NCI-H82 treated with DMSO at 0.1 percent for 48 hours (cell line): ENCODE data around the gene KLRD1.
"Not testable (repeated sequence)": the region's sequence is repeated elsewhere in the genome, so short reads cannot be mapped to it uniquely, and the experiment has no call there.

Experiments used
- DNase-seq: peaks from one replicate; lab custom pipeline; 2025; ENCODE audit not compliant: unreplicated experiment; lab: John Stamatoyannopoulos, UW

Gene KLRD1

DNA sequence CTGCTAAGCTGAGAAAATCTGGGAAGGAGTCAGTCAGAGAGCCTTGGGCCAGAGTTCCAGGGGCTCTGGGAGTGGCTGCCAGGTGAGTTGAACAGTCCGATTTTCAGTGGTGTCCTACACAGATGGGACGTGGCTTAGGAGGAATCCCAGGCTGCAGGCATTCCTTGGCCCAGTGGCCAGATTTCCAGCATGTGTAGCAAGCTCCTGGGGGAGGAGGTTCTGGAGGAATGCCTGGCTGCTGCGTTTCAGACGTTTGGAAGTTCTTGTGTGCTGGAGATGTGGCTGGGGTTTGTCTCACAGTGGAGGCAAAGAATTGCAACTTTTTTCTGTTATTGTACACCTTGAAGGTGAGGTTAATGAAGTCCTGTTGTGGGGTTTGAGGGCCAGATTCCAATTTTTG lies 28.5 kb downstream of the KLRD1 start:
- not testable (repeated sequence) for DNase-seq

DNA sequence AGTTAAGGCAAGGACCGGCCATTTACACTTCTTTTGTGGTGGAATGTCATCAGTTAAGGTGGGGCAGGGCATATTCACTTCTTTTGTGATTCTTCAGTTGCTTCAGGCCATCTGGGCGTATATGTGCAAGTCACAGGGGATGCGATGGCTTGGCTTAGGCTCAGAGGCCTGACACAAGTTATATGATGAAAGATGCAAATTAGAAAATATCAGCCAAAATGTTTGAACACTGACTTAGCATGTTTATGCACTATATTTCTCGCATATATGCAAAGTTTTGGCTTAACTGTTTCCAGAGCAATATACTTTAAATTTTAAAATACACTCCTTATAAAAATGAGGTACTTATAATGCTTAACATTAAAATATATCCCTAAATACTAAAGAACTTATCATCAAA lies 30.8 kb downstream of the KLRD1 start:
- DNase-seq = not testable (repeated sequence)

DNA sequence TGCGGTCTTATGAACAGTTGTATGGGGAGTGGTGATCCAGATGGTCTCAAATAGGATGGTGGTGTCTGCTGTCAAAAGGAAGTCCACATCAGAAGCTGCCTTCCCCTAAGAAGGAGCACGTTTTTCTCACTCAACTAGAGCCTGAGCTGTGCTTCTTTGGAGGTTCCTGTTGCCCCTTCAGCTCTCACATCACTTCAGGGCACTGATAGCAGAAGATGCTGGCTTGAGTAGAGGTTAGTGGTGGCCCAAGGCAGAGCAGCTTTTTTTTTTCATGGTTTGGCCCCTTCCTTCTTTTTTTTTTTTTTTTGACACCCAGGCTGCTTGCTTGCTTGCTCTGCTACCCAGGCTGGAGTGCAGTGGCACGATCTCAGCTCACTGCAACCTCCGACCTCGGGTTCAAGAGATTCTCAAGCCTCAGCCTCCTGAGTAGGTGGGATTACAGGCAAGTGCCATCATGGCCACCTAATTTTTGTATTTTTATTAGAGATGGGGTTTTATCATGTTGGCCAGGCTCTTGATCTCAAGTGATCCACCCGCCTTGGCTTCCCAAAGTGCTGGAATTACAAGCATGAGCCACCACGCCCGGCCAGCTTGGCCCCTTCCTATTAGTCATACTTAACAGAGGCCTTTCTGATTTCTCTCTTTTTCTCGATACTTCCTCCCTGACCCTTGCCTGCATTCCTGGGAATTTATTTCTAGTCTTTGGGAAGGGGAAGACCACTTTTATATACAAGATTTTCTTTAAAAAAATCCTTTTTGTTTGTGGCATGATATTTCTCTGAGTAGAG lies 31.6 kb downstream of the KLRD1 start:
- DNase-seq = no peak

DNA sequence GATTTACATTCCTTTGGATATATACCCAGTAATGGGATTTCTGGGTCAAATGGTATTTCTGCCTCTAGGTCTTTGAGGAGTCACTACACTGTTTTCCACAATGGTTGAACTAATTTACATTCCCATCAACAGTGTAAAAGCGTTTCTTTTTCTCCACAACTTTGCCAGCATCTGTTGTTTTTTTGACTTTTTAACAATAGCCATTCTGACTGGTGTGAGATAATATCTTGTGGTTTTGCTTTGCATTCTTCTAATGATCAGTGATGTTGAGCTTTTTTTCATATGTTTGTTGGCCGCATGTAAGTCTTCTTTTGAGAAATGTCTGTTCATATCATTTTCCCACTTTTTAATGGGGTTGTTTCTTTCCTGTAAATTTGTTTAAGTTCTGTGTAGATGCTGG lies 33.3 kb downstream of the KLRD1 start:
- not testable (repeated sequence) for DNase-seq

DNA sequence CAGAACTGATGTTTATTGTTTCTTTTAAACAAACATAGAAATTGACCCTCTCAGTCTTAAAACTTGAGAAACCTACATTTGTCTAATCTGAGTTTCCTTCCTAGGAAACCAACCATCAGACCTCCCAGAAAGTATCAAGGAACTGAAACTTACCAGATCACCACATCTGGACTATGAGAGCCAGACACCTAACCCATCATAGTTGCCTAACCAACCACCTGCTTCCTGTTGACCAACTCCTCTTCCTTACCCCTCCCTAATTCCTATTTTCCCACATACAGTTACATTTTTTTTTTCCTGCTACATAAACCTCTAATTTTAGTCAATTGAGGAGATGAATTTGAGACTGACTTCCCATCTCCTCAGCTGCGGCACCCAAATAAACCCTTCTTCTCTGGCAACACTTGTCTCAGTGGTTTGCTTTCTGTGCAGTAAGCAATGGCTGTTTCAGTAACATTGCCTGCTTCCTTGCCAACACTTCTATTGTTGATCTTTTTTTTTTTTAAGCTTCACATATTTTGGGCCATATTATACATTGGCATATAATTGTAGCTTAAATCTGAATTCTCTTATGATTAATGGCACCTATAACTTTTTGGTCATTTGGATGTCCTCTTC lies 34.3 kb downstream of the KLRD1 start:
- no peak for DNase-seq

DNA sequence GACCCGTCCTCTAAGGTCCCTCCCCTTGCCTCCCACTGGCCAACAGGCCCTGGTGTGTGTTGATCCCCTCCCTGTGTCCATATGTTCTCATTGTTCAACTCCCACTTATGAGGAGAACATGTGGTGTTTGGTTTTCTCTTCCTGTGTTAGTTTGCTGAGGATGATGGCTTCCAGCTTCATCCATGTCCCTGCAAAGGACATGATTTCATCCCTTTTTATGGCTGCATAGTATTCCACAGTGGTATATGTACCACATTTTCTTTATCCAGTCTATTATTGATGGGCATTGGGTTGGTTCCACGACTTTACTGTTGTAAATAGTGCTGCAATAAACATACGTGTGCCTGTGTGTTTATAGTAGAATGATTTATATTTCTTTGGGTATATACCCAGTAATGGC lies 43.8 kb downstream of the KLRD1 start:
- not testable (repeated sequence) for DNase-seq

DNA sequence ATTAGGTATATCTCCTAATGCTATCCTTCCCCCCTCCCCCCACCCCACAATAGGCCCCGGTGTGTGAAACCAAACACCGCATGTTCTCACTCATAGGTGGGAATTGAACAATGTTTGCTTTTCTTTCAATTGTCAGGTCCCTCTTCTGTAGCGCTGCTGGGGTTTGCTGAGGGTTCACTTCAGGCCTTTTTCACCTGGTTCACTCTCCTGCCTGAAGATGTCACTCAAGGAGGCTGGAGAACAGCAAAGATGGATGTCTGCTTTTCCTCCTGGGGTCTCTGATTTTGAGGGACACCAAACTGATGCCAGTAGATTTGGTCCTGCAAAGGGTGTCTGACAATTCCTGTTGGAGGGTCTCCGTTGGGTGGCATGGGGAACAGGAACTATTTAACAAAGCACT lies 46.4 kb downstream of the KLRD1 start:
- DNase-seq = no peak

DNA sequence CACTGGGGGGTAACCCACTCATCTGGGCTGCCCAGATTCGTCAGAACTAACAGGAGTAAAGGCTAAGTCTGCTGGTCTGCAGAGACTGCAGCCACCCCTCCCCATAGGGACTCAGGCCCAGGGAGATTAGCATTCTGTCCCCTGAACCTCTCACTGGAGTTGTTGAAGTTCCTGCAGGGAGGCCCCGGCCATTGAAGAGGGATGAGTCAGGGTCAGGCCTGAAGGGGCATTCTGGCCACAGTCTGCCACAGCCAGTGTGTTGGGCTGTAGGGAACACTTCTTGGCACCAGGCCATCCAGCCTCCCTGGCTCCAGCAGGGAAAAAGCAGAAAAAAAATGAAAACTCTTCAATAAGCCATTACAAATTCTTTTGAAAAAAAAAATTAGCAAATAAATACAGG lies 46.8 kb downstream of the KLRD1 start:
- DNase-seq = no peak

DNA sequence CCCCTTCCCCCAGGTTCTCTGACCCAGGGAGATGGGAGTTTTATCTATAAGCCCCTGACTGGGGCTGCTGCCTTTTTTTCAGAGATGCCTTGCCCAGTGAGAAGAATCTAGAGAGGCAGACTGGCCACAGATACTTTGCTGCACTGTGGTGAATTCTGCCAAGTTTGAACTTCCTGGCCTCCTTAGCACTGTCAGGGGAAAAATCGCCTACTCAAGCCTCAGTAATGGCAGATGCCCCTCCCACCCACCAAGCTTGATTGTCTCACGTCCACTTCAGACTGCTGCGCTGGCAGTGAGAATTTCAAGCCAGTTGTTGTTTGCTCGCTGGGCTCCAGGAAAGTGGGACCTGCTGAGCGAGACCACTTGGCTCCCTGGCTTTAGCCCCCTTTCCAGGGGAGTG lies 50.5 kb downstream of the KLRD1 start:
- DNase-seq = no peak

DNA sequence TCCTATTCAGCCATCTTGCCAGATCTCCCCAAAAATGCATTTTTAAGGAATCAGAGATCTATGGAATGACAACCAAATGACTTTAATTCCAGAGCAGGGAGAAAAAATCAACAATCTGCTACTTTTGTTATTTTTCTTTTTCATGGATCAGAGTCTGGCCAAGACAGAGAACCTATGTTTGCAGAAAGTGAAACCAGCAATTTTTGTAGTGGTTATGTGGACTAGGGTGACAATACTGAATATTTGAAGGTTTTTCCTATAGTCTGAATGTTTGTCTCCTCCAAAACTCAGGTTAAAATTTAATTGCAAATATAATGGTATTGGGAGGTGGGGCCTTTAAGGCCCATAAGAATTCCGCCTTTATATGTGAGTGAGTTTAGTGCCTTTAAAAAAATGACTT lies 51.3 kb downstream of the KLRD1 start:
- no peak for DNase-seq

DNA sequence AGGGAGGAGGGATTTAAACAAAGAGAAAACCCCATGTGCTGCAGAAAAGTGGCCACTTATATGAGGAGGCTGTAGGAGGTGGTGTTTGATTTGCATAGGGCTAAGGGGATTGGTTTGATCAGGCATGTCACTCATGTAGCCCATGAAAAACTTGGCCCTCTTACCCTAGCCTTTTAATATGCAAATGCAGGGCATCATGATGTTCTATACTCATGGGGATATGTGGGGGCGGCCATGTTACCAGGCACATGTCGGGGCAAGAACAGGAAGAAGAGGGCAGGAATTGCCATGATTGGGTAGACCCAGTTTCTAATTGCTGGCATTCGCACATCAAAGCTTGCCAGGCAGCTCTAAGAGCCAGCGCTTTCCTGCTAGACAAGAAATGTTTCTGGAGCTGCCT lies 53.4 kb downstream of the KLRD1 start:
- DNase-seq = no peak

DNA sequence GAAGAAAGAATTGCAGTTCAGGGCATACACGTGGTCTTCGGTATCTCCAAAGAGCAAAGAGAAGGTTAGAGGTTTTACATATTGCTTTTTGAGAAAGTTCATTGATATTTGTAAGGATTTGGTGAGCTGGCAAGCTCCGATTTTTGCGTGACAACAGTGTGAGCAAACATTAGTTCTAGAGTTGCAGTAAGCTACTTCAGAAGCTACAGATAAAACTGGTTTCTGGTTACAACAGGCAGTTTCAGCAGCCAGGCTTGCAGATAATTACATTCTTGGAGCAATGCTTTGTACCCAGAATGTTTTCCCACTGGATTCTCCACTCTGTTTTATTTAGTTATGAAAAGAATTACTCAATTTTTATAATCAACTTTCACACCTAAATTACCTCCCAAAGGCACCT lies 54.0 kb downstream of the KLRD1 start:
- no peak for DNase-seq

DNA sequence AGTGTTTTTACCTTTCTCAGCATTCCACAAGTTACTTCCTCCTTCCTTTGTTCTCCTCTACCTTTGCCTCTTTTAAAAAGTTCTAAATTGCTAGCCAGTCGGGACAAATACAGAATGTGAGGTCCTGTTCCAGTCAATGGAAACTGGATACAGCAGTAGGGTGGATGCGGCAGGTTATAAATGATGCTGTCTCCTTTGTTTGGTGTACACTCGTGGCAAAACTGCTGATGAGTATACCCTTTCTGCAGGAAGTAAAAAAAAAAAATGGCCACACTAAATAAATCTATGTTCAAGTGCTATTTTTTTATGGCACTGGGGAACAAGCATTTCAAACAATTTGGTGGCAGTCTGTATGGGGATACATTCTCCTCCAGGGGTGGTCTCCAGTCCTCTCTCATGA lies 54.7 kb downstream of the KLRD1 start:
- DNase-seq = no peak

DNA sequence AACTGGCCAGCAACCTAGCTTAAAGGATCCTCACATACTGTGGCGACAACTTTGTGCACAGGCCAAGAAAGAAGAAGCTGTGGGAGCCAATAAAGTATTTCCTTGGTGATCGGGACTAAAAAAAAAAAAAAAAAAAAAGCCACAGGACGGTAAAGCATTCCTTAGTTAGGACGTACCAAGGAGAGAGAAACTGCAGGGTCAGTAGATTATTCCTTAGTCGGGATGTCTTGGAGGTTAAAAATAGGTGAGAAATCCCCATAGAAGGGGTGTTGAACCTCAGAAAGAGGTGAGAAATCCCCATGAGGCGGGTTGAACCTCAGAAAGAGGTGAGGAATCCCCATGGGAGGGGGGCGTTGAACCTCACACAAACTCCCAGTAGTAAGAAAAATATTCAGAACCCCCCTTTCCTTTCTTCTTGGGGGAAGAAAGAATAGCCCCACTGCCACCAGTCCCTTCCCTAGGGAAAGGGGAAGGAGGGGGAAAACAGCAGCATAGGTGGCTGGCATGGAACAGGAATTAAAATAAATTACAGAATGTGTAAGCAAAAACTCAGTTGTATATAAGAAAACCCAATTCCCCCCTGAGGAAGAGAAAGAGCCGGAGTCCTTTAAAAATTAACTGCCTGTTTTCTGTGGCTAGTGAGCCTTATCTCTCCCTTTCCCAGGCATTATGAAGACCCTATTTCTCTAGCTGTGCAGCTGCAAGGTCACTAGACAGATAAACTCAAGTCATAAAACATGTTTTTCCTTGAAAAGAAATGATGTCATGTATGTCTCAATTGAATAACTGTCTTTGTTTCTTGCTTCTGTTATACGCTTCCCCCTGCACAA lies 55.4 kb downstream of the KLRD1 start:
- DNase-seq = no peak

DNA sequence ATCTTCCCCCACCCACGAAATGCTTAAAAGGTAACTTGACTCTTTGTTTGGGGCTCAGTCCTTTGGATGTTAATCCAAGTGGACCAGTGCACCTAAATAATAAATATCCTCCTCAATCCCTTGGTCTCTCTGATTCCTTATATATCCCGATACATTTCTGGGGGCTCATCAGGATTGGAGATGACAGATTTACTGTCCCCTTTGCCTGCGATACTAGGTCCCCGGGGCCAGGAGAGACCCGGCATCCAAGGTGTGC lies 55.9 kb downstream of the KLRD1 start:
- DNase-seq = no peak

DNA sequence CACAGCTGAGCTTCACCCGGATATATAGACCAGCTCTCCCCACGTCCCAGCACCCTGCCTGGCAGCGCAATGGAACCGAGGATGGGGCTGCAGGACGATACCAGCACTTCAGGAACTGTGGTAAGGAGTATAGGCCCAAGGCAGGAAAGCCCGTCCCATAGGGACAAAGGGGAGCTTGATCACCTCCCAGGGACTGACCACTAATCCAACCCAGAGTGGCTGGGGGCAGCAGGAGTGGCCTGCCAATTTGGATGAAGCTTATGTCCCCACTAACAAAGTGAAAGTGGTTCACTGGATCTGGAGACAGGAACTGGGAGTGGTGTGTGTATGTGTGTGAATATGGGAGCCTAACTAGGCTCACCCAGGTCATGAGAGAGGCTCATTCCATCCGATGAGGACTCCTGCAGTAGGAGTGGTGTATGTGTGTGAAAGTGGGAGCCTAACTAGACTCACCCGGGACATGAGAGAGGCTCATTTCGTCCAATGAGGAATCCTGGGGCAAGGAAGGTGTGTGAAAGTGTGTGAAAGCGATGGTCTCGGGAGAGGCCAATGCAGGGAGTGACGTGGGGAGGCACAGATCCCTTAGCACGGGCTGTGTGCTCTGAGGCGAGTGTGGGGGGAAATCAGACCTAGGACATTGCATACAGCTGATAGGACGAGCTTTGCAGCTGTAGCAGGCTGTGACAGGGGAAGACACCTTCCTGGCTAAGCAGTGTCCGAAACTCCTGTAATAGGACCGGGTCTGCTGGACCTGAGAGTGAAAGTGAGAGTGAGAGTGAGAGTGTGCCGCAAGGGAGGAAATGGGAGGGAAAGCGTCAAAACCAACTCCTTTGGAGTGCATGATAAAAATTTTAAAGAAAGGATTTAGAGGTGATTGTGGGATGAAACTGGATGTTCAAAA lies 56.5 kb downstream of the KLRD1 start:
- no peak for DNase-seq

DNA sequence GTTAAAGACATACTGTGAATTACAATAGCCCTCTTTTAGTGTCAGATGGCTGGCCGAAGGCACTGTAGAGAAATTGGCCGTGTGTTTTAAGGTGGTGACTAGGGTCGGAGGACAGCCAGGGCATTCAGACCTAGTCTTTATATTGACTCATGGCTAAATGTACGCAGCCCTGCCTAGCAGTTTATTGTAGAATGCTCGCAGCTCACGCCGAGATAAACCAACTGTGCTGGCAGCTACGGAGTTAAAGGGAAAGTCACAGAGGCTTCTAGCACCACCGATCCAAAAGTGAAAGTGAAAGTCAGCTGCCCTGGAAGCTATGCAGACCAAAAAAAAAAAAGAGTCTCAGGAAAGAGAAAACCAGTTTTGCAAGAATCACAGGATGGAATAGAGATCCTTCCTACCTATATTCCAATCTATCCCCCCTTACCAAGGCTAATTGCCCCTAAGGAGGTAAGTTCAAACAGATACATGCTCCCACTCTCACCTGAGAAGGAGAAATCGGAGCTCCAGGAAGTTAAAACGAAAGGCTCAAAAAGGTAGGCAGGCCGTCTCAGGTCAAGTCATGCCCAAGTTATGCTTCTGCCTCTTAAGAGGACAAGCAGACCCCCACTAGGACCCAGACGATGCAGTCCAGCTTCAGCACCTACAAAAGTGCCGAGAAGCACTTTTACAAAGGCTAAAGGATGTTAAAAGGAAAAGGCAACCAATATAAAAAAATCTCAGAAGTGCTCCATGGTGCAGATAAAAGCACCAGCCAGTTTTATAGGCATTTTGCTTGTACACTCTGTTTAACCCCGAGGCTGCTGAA lies 57.3 kb downstream of the KLRD1 start:
- DNase-seq = no peak

DNA sequence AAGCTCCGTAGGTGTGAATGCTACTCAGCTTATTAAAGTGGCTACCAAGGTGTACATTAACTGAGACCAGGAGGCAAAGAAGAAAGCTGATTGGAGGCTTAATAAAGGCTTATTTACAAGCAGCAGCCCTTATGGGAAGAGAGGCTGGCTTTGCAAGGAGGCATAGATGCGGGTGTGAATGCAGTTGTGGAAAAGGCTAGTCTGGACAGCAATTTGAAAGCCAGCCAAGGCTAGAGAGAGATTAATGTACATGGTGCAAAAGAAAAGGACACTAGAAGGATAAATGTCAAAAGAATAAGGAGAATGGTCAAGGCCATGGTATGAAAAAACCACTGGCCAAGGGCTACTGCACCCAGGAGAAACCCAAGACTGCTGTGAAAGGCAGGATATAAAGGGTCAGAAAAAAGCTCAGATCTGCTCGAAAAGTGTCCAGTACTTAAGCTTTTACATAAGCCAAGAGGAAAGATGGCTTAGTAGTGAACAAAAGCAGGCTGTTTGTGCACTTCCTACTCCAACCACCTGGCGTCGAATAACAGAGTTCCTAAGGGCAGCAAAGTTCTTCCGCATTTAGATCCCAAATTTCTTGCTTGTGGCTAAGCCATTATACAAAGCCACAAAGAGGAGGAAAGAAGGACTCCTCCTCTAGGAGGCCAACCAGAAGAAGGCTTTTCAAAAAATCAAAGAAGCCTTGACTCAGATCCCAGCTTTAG lies 58.2 kb downstream of the KLRD1 start:
- DNase-seq = no peak

DNA sequence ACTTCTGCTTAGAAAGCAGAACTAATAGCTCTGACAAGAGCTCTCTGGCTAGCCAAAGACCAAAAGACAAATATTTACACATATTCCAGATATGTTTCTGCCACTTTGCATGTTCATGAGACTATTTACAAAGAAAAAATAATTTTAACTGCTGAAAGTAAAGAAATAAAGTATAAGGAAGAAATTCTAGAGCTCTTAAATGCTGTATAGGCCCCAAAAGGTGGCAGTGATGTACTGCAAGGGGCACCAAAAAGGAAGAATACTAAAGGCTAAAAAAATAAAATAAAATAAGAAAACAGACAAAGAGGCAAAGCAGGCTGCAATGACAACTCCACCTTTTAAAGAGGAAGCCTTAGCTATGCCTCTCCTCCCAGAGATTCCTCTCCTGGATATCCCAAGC lies 59.2 kb downstream of the KLRD1 start:
- no peak for DNase-seq

DNA sequence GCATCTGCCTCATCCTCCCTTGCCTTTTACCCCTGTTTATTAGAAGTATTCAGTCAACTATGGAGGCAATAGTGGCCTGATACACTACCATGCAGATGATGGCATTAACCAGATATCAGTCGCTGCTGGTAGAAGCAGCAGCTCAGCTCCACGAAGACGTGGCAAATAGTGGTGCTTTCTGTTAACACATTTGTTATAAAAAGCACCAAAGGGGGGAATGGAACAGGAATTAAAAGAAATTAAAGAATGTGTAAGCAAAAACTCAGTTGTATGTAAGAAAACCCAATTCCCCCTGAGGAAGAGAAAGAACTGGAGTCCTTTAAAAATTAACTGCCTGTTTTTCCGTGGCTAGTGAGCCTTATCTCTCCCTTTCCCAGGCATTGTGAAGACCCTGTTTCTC lies 60.0 kb downstream of the KLRD1 start:
- DNase-seq = not testable (repeated sequence)
